Heart right ventricle (tissue), 16 donors: ENCODE results near the gene TEX44. TPM values are rescaled to one million over a fixed set of nuclear protein-coding genes. Genes with fewer than 3 reads are reported as not detected.
A peak's percentile ranks its signal among the peaks of the same experiment; 100 is the strongest.

Source experiments
- ATAC-seq, 8 donors: fragments of 200-7000 bp; cut with Tn5 transposase; one replicate each; pipeline ENCODE4 v1.9.1; 2020; ENCODE audit warnings: mild to moderate bottlenecking in 8 of 8, moderate library complexity in 8 of 8, moderate number of reproducible peaks in 1 of 8
- DNase-seq, 2 donors: peaks; one replicate each; pipeline ENCODE4 v3.0.0-alpha.2; 2020
- H3K27ac ChIP-seq, 10 donors: fragments of 200-600 bp; sonication (generic) in 2 of 10; one replicate each; pipeline versions ENCODE4 v1.5.0 to v1.8.0; 2020 to 2022; ENCODE audit warnings: mild to moderate bottlenecking in 3 of 10
- H3K27me3 ChIP-seq, 7 donors: fragments of 200-600 bp; one replicate each; pipeline ENCODE4 v1.8.0; 2021 to 2022; ENCODE audit warnings: mild to moderate bottlenecking in 2 of 7
- H3K36me3 ChIP-seq, 9 donors: fragments of 200-600 bp; sonication (generic) in 1 of 9; one replicate each; pipeline versions ENCODE4 v1.5.0 to v1.8.0; 2020 to 2022; ENCODE audit warnings: mild to moderate bottlenecking in 2 of 9
- H3K4me1 ChIP-seq, 9 donors: fragments of 200-600 bp; sonication (generic) in 1 of 9; one replicate each; pipeline versions ENCODE4 v1.5.0 to v1.8.0; 2020 to 2022; ENCODE audit warnings: mild to moderate bottlenecking in 4 of 9
- H3K4me3 ChIP-seq, 10 donors: fragments of 200-600 bp; sonication (generic) in 2 of 10; one replicate each; pipeline versions ENCODE4 v1.5.0 to v1.8.0; 2020 to 2022; ENCODE audit warnings: mild to moderate bottlenecking in 7 of 10, moderate library complexity in 2 of 10
- H3K9me3 ChIP-seq, 11 donors: fragments of 200-600 bp in 10 of 11; sonication (generic) in 2 of 11; one replicate each; pipeline versions ENCODE4 v1.5.0 to v1.8.0; 2013 to 2022; ENCODE audit warnings: mild to moderate bottlenecking in 2 of 11, control low read depth in 1 of 11, moderate library complexity in 1 of 11
- WGBS, 2 donors: extraction: QIAGEN DNeasy Blood & Tissue Kit; methylation state at CpG; one replicate each; pipeline ENCODE4 v1.1.7; 2013; ENCODE audit warnings: inconsistent platforms in 1 of 2; 5-methylcytosine and 5-hydroxymethylcytosine counted together
- intact Hi-C, 10 donors: fragments of 100-400 bp; cut with DNase I; formaldehyde crosslinking; loops; one replicate each; pipeline versions ENCODE4 v1.11.1 to v1.14.2; 2022
- polyA plus RNA-seq, 2 donors: library from polyadenylated mRNA; stranded (reverse); fragments of 200-250 nt; gene quantifications; one replicate each; pipeline ENCODE4 v1.2.3, GENCODE V29; 2013
- total RNA-seq, 10 donors: library from RNA; stranded (reverse); fragmentation: NEBNext Ultra II Directional in 3 of 10; extraction: Animal tissue kit (Norgen Biotek cat#: 25700) in 3 of 10; gene quantifications; one replicate each; pipeline versions ENCODE4 v1.2.1 to v1.2.4, GENCODE V29; 2021 to 2023
- TF ChIP-seq, protein P1 (sequence below), 9 donors: fragments of 200-600 bp; sonication (generic) in 2 of 9; IDR thresholded peaks; one replicate each; pipeline versions ENCODE4 v1.5.0 to v1.8.0; 2021 to 2022; ENCODE audit warnings: antibody characterized with exemption in 9 of 9, mild to moderate bottlenecking in 5 of 9, moderate library complexity in 1 of 9
- donor health status: Arrhythmogenic right ventricular cardiomyopathy.
- donor health status: ischemic (EF 13 %, LVEDD 7.1; RV severe dilation, severe dysfunction).
- donor health status: healthy with polysubstance abuse.
- donor health status: DM: no; HTN: yes; CAD: no.
- donor health status: DM: no; HTN: no; CAD: no.
- donor health status: ischemic (EF 25% LVEDD 6.9; RV normal size, moderate dysfunction).
- donor health status: ischemic (EF 25% LVEDD 5.7; RV mildly dilated, moderate dysfunction).
- donor health status: healthy.
- donor health status: DM: yes; HTN: yes; CAD: no.
- donor health status: Ischemic cardiomyopathy.
- donor health status: ischemic (EF 35%, LVEDD 5.7; RV mildly dilated, moderate dysfunction).
- donor health status: nonischemic (EF 11% LVEDD 7.7; RV severe dilation, severe dysfunction).
- donor health status: DM: yes; HTN: yes; CAD: no.
- donor health status: PGD.
- donor health status: ischemic (EF 29% LVEDD 5.4; RV normal size, mild dysfunction).
- donor health status: nonischemic (EF 23%, LVEDD 6.1; RV moderate dilation, normal function).

Gene TEX44
- total and polyA plus RNA-seq, 12 donors = not detected

DNA sequence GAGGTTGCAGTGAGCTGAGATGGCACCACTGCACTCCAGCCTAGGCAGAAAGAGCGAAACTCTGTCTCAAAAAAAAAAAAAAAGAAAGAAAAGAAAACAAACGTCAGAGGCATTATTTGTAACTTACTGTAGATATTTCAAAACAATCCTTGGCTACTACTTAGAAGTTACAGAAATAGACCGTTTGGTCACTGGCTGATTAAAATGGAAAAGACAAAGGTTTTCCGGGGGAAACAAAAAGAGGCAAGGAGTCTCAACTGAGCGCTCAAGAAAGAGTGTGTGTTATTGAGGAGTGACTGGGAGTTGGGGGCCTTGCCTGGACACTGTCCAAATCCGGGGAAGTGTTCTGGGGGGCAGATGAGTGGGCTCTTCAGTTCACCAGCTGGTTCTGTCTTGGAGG lies 47.6 kb downstream of the TEX44 start:
- DNase-seq (peak in 1 of 2 donors; percentile 39), ATAC-seq (peak in 6 of 8 donors; percentile 6 to 42 (median 22))
- intact Hi-C loops = loop anchor here in 2 of 10 donors (1.0 kb wide), 1 partner anchor 26 kb away; no protein-coding TSS in a partner anchor
- H3K27me3 ChIP-seq = no peaks in the 10 kb centered on the region
- H3K4me3 ChIP-seq = no peak overlapping the region
- H3K36me3 ChIP-seq = no peaks in the 10 kb centered on the region
- TF ChIP-seq, protein P1, sequence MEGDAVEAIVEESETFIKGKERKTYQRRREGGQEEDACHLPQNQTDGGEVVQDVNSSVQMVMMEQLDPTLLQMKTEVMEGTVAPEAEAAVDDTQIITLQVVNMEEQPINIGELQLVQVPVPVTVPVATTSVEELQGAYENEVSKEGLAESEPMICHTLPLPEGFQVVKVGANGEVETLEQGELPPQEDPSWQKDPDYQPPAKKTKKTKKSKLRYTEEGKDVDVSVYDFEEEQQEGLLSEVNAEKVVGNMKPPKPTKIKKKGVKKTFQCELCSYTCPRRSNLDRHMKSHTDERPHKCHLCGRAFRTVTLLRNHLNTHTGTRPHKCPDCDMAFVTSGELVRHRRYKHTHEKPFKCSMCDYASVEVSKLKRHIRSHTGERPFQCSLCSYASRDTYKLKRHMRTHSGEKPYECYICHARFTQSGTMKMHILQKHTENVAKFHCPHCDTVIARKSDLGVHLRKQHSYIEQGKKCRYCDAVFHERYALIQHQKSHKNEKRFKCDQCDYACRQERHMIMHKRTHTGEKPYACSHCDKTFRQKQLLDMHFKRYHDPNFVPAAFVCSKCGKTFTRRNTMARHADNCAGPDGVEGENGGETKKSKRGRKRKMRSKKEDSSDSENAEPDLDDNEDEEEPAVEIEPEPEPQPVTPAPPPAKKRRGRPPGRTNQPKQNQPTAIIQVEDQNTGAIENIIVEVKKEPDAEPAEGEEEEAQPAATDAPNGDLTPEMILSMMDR (IDR thresholded peaks at IDR 0.05) = no peak
- no peaks in the 10 kb centered on the region for H3K9me3 ChIP-seq
- H3K27ac ChIP-seq = peak overlapping the region; percentile 82 to 98 (median 90)
- peaks cover 28 to 59% (median 52%) of the 10 kb centered on the region in 9 donors for H3K4me1 ChIP-seq
- WGBS, 2 donors = 23 to 34% methylated on average over 6 of the region's 6 CpGs

DNA sequence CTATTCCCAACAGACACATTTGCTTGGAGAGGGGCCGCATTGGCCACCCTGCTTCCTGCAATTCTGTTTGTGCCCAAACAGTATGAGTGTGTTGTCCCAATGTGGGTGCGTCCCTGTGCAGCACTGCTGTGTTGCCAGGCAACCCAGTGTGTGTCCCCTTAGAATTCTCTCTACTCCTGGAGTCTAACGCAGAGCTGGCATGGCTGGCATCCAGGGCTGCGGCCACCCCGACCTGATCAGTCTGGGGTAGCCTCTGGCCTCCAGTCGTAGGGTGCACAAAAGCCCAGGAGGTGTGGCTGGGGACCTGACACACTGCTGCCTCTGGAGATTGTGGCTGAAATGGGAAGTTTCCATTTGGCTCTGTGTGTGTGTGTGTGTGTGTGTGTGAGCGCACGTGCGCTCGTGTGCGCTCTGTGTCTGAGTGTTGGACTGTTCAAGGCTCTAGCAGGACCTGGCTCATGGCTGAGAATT lies 48.0 kb downstream of the TEX44 start:
- DNase-seq (peak; percentile 63 to 81), ATAC-seq (peak; percentile 16 to 54 (median 36))
- H3K36me3 ChIP-seq = no peaks in the 10 kb centered on the region
- peak overlapping the region; percentile 82 to 98 (median 90) for H3K27ac ChIP-seq
- intact Hi-C loops = loop anchor here in 2 of 10 donors (1.0 kb wide), 1 partner anchor 26 kb away; no protein-coding TSS in a partner anchor
- no peaks in the 10 kb centered on the region for H3K9me3 ChIP-seq
- peak overlapping the region in 1 of 10 donors; percentile 3 for H3K4me3 ChIP-seq
- 21 to 25% methylated on average over 11 of the region's 11 CpGs for WGBS, 2 donors
- H3K27me3 ChIP-seq = no peaks in the 10 kb centered on the region
- peaks cover 30 to 63% (median 56%) of the 10 kb centered on the region in 9 donors for H3K4me1 ChIP-seq
- TF ChIP-seq, protein P1 (IDR thresholded peaks at IDR 0.05) = peak in 4 of 9 donors; percentile 10 to 26 (median 13)

DNA sequence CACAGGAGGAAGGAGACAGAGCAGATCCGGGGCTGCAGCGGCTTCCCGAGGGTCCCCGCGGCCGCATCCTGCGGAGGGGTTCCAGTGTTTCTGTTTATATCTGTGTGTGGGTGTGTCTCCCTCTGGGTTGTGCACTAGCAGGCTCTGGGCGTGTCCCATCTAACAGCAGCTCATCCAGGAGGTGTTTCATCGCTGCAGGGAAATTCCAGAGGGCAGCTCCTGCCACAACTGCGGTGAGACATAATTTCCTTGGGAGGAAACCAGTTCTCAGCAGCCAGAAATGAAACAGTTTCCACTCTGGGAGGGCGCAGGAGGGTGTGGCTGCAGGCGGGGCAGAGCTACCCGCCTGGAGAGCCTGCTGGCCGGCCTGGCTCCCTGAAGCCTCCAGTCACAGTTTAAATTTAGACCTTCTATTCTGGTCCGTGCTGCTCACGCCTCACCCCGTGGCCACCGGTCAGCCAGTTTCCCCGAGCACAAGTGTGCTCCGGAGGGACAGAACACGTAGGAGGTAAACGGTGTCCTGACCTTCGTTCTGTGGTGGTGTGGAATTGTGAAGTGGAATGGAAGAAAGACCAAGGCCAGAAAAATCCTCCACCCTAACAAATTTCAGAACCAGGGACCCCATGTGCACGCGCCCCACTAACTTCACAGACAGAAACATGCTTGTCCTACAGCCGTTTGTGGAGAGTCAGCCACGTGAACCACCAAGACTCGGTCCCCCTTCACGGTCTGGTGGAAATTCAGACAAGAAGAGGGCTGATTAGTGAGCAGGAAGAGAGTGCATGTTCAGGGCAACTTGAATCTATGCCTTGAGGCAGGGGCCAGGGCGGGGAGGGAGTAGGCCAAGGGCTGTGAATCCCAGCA lies 50.2 kb downstream of the TEX44 start:
- DNase-seq (peak; percentile 84 to 92), ATAC-seq (peak; percentile 93 to 96 (median 94))
- Histone ChIP-seq H3K4me1 (peaks cover 35 to 72% (median 60%) of the 10 kb centered on the region in 9 donors), H3K27ac (peak overlapping the region; percentile 84 to 98 (median 96)), H3K9me3 (no peaks in the 10 kb centered on the region), H3K27me3 (no peaks in the 10 kb centered on the region), H3K36me3 (no peaks in the 10 kb centered on the region), H3K4me3 (peak overlapping the region in 9 of 10 donors; percentile 5 to 45 (median 37))
- intact Hi-C loops = loop anchor here in 6 of 10 donors (1.0 to 2.0 kb wide), 7 partner anchors 19 to 66 kb away; partner anchors contain the start of gene PTMA (in 1 of the 6)
- TF ChIP-seq, protein P1 (IDR thresholded peaks at IDR 0.05) = peak in 1 of 9 donors; percentile 4
- 14 to 19% methylated on average over 30 of the region's 30 CpGs for WGBS, 2 donors

DNA sequence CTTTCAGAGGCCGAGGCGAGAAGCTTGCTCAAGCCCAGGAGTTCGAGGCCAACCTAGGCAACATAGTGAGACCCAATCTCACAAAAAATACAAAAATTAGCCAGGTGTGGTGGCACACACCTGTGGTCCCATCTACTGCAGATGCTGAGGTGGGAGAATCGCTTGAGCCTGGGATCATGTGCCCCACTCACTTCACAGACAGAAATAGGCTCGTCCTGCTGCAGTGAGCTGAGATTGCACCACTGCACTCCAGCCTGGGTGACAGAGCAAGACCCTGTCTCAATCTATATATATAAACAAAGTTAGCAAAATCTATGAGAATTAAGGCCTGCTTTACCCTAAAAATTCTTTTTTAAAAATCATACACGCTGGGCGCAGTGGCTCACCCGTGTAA lies 50.8 kb downstream of the TEX44 start:
- Histone ChIP-seq H3K27me3 (no peaks in the 10 kb centered on the region), H3K36me3 (no peaks in the 10 kb centered on the region), H3K27ac (peak overlapping the region; percentile 84 to 98 (median 96)), H3K4me1 (peaks cover 35 to 72% (median 60%) of the 10 kb centered on the region in 9 donors), H3K4me3 (peak overlapping the region in 1 of 10 donors; percentile 43), H3K9me3 (no peaks in the 10 kb centered on the region)
- DNase-seq (no peak), ATAC-seq (peak in 2 of 8 donors; percentile 10 to 14)
- intact Hi-C loops = loop anchor here in 5 of 10 donors (1.0 to 2.0 kb wide), 7 partner anchors 19 to 65 kb away; partner anchors contain the start of gene PTMA (in 1 of the 5)
- TF ChIP-seq, protein P1 (IDR thresholded peaks at IDR 0.05) = no peak
- WGBS, 2 donors = 64 to 77% methylated on average over 8 of the region's 8 CpGs
